Thoracic aorta (tissue), 2 donors: ENCODE results near the gene DPYD. TPM values are rescaled to one million over a fixed set of nuclear protein-coding genes. Genes with fewer than 3 reads are reported as not detected.

ENCODE experiments used
- ATAC-seq: fragments of 150-250 bp; one replicate; pipeline ENCODE4 v1.8.0; 2017; ENCODE audit warnings: low read depth; ENCODE audit not compliant: insufficient number of reproducible peaks, low FRiP score
- DNase-seq: peaks from one replicate; pipeline ENCODE4 v3.0.0-alpha.2; 2020; ENCODE audit warnings: low spot score
- H3K27ac ChIP-seq, 2 donors: fragments of 200-600 bp; sonication (generic); 1 replicate in 1 of 2; 2 replicates in 1 of 2; pipeline ENCODE4 v1.5.1; 2016; ENCODE audit warnings: mild to moderate bottlenecking in 2 of 2, moderate library complexity in 2 of 2
- H3K27me3 ChIP-seq: fragments of 200-600 bp; sonication (generic); replicated peaks from 2 replicates; pipeline ENCODE4 v1.6.0; 2016; ENCODE audit warnings: mild to moderate bottlenecking; ENCODE audit not compliant: insufficient read depth
- H3K36me3 ChIP-seq: fragments of 200-600 bp; sonication (generic); one replicate; pipeline ENCODE4 v1.5.1; 2016
- H3K4me1 ChIP-seq, 2 donors: fragments of 200-600 bp; sonication (generic); 1 replicate in 1 of 2; 2 replicates in 1 of 2; pipeline versions ENCODE4 v1.5.1 to v1.6.0; 2016; ENCODE audit warnings: low read depth in 2 of 2, mild to moderate bottlenecking in 1 of 2; ENCODE audit not compliant: control insufficient read depth in 1 of 2
- H3K4me3 ChIP-seq: fragments of 200-600 bp; sonication (generic); 2 replicates; pipeline ENCODE4 v1.5.1; 2016; ENCODE audit warnings: mild to moderate bottlenecking
- H3K9me3 ChIP-seq: fragments of 200-600 bp; sonication (generic); 2 replicates; pipeline ENCODE4 v1.5.1; 2016
- total RNA-seq, 2 donors: library from RNA; depleted of rRNA; stranded (reverse); fragments of >200 nt; gene quantifications; one replicate each; pipeline versions ENCODE4 v1.1.0 to v1.2.3, GENCODE V29; 2016
- TF ChIP-seq, protein P1 (sequence below): fragments of 200-600 bp; sonication (generic); IDR thresholded peaks from one replicate; pipeline ENCODE4 v1.5.1; 2019; ENCODE audit warnings: antibody characterized with exemption

The DPYD gene
- total RNA-seq, 2 donors from 2014 or later: 29.1 to 44.2 TPM

DNA sequence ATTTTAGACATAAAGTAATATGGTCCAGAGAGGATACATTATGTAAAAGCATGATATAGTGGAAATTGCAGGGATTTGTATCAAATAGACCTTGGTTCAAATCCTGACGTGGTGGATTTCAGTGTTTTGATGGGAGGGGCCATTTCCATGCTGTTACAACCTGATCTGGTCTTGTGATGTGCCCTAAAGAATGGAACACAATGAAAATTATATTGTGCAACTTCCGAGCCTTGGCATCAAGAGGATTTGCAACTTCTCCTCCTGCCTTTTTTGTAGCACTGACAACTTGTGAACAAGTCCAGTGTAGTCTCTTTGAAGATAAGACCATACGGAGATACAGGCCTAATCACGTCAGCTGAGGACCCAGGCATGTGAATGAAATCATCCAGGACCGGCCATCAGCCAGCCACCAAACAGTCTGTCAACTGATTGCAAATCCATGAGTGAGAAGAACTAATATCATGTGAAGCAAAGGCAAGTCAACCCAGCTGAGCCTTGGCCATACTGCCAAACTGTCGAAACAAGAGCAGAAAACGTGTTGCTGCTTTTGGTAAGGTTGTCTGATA is 412.1 kb downstream of the DPYD start:
- H3K4me1 ChIP-seq: no peaks in the 10 kb centered on the region
- no peak overlapping the region for H3K27ac ChIP-seq
- no peak overlapping the region for H3K4me3 ChIP-seq
- no peaks in the 10 kb centered on the region for H3K36me3 ChIP-seq
- no peaks in the 10 kb centered on the region for H3K27me3 ChIP-seq
- no peak for DNase-seq
- TF ChIP-seq, protein P1, sequence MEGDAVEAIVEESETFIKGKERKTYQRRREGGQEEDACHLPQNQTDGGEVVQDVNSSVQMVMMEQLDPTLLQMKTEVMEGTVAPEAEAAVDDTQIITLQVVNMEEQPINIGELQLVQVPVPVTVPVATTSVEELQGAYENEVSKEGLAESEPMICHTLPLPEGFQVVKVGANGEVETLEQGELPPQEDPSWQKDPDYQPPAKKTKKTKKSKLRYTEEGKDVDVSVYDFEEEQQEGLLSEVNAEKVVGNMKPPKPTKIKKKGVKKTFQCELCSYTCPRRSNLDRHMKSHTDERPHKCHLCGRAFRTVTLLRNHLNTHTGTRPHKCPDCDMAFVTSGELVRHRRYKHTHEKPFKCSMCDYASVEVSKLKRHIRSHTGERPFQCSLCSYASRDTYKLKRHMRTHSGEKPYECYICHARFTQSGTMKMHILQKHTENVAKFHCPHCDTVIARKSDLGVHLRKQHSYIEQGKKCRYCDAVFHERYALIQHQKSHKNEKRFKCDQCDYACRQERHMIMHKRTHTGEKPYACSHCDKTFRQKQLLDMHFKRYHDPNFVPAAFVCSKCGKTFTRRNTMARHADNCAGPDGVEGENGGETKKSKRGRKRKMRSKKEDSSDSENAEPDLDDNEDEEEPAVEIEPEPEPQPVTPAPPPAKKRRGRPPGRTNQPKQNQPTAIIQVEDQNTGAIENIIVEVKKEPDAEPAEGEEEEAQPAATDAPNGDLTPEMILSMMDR: no peak
- no peak for ATAC-seq
- H3K9me3 ChIP-seq: no peaks in the 10 kb centered on the region

DNA sequence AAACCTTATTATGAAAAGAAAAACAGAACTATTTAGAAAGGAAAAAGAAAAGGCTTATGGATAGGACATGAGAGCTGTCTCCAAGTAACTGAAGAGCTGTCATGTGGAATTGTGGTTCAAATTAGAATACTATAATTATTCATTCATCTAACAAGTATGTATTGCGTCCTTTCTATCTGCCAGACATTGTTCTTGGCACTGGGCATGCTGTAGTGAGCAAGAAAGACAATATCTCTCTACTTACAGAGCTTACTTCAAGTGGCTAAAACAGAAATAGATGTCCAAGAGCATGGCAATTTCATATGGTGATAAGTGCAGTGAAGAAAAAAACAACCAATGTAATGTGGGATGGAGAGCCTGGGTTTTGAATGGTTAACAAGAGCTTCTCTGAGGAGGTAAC is 413.0 kb downstream of the DPYD start:
- H3K27ac ChIP-seq: no peak overlapping the region
- DNase-seq: no peak
- H3K36me3 ChIP-seq: no peaks in the 10 kb centered on the region
- no peak for ATAC-seq
- H3K4me1 ChIP-seq: no peaks in the 10 kb centered on the region
- H3K27me3 ChIP-seq: no peaks in the 10 kb centered on the region
- no peak overlapping the region for H3K4me3 ChIP-seq
- no peaks in the 10 kb centered on the region for H3K9me3 ChIP-seq
- TF ChIP-seq, protein P1: no peak

DNA sequence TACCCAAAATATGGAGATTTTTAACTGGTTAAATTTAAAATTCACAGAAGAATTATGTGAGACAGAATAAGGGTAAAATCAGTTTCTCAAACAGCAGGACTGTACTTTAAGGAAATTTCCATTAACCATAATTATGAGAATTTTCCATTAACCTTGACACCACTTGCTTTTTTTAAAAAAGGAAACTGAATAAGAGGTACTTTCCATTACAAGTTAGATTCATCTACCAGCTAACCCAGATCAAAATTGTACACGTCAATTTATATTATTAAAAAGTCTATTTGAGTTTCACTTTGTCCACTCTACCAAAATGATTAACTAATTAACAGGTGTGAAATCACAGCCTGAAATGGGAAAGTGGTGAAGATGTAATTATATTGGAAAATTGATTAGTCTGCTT is 414.5 kb downstream of the DPYD start:
- TF ChIP-seq, protein P1: no peak
- Histone ChIP-seq H3K27ac (no peak overlapping the region), H3K4me1 (no peaks in the 10 kb centered on the region), H3K27me3 (no peaks in the 10 kb centered on the region), H3K9me3 (no peaks in the 10 kb centered on the region), H3K36me3 (no peaks in the 10 kb centered on the region), H3K4me3 (no peak overlapping the region)
- no peak for ATAC-seq
- no peak for DNase-seq

DNA sequence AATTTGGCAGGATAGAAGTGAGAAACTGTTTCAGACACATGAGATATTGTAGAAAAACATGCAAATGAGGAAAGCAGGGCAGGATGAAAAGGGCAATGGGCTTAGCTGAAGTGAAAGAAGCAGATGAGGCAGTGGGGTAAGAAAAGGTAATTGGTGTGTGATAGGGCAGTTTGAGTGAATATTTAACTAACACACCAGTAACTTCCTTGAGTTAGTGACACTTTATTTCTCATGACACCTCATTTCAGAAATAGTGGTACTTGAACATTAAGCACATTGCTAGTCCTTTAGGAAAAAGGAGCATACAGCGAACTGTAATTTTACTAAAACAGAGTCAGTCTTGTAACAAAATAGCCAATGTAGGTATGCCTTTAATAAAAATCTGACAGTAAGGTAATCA is 415.0 kb downstream of the DPYD start:
- no peak overlapping the region for H3K27ac ChIP-seq
- no peak overlapping the region for H3K4me3 ChIP-seq
- no peak for DNase-seq
- no peak for ATAC-seq
- H3K27me3 ChIP-seq: no peaks in the 10 kb centered on the region
- H3K9me3 ChIP-seq: no peaks in the 10 kb centered on the region
- H3K4me1 ChIP-seq: no peaks in the 10 kb centered on the region
- TF ChIP-seq, protein P1: no peak
- no peaks in the 10 kb centered on the region for H3K36me3 ChIP-seq

DNA sequence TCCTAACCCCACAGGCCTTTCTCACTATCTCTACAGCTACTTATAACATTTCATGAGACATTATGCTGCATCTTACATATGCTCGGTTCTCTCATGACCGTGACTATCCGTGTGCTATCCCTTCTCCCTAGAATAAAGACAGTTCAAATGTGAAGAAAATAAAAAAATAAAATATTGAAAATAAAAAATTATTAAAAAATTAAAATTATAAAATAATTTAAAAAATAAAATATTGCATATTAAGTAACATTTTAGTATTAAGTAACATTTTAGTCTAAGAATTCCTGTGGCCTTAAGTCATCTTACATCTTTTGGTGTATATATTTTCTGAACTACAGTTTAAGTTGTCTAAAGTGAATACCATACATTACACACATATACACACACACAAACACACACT is 415.5 kb downstream of the DPYD start:
- no peak overlapping the region for H3K27ac ChIP-seq
- no peaks in the 10 kb centered on the region for H3K4me1 ChIP-seq
- no peak overlapping the region for H3K4me3 ChIP-seq
- no peaks in the 10 kb centered on the region for H3K36me3 ChIP-seq
- H3K27me3 ChIP-seq: no peaks in the 10 kb centered on the region
- TF ChIP-seq, protein P1: no peak
- no peaks in the 10 kb centered on the region for H3K9me3 ChIP-seq
- ATAC-seq (no peak), DNase-seq (no peak)
